ENCODE measurements around the gene SLC25A38. TPM values are rescaled to one million over a fixed set of nuclear protein-coding genes. Genes with fewer than 3 reads are reported as not detected.
"Not testable (repeated sequence)": the region's sequence is repeated elsewhere in the genome, so short reads cannot be mapped to it uniquely, and the experiment has no call there.

SLC25A38 gene
- total RNA-seq, 4 donors from 2014 or later = 20.3 to 45.7 (median 36.1) TPM

DNA sequence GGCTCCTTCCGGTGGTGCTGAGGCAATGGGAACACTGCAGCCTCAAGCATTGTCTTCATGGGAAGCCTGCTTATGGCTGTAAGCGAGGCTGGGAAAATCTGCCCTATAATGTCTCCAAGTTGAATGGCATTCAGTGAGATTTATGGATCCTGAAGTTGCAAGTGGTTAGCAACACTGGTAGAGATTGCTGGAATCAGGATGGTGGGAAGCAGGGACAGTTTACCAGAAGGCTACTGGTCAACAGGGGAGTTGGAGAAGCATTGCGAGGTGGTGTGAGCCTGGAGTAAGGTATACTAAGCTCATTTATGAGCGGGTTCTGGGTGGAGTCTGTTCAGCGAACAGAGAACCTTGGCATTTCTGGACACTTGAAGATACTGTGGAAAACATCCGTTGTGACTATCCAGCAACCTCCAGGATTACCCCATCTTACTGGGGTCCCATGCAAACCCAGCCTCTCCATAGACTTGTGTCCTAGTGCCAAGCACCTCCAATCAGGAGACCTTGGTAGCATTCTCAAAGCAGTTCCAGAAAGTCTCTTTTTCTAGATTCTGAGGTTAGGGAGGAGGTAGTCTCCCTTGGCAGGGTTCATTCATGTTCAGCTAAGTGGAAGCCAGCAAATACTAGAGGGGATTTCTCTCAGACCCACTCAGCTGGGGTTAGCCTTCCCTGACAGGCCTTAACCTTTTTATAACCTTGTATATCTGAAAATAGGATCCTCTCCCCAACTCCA, 30.7 kb downstream of the SLC25A38 start:
- peaks cover 44 to 60% (median 52%) of the 10 kb centered on the region in 4 donors for H3K36me3 ChIP-seq
- intact Hi-C loops (cut with DNase I) = no loop called here
- no peak for DNase-seq (ENCODE audit: extremely low spot score)
- H3K27me3 ChIP-seq = no peaks in the 10 kb centered on the region
- WGBS = 86% methylated on average over 6 of the region's 6 CpGs
- H3K4me3 ChIP-seq = no peak overlapping the region
- TF ChIP-seq POLR2A (IDR thresholded peaks at IDR 0.05; ENCODE audit: low read depth) (no peak), EP300 (IDR thresholded peaks at IDR 0.05) (no peak), POLR2AphosphoS5 (IDR thresholded peaks at IDR 0.05) (no peak)
- TF ChIP-seq, protein P1, sequence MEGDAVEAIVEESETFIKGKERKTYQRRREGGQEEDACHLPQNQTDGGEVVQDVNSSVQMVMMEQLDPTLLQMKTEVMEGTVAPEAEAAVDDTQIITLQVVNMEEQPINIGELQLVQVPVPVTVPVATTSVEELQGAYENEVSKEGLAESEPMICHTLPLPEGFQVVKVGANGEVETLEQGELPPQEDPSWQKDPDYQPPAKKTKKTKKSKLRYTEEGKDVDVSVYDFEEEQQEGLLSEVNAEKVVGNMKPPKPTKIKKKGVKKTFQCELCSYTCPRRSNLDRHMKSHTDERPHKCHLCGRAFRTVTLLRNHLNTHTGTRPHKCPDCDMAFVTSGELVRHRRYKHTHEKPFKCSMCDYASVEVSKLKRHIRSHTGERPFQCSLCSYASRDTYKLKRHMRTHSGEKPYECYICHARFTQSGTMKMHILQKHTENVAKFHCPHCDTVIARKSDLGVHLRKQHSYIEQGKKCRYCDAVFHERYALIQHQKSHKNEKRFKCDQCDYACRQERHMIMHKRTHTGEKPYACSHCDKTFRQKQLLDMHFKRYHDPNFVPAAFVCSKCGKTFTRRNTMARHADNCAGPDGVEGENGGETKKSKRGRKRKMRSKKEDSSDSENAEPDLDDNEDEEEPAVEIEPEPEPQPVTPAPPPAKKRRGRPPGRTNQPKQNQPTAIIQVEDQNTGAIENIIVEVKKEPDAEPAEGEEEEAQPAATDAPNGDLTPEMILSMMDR (IDR thresholded peaks at IDR 0.05) = no peak
- no peak overlapping the region for H3K27ac ChIP-seq (replicated peaks in 1 of 4)
- no peaks in the 10 kb centered on the region for H3K9me3 ChIP-seq
- peaks cover 9 to 18% (median 14%) of the 10 kb centered on the region in 4 donors for H3K4me1 ChIP-seq

DNA sequence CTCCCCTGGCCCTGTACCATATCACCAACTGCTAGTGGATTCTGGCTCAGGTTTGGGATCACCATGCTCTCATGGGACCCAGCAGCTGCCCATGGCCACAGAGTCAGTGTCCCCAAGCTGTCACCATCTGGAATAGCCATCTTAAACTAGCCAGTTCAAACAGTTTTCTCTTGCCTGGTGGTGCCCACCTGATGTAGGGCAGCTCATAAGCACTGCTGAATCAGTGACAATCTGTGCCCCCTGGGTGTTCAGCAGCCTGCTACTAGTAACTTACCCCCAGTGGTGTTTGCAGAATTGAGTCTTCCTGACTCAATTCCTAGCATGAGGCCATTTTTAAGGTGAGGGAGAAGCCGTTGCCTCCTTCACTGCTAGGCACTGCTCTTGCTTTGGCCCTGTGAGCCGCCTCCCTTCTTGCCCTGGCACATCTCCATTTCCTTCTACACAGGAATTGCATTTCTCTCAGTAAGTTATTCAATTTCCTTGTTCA, 31.3 kb downstream of the SLC25A38 start:
- intact Hi-C loops (cut with DNase I) = no loop called here
- DNase-seq (ENCODE audit: extremely low spot score) = no peak
- Histone ChIP-seq H3K4me1 (peaks cover 6 to 14% (median 10%) of the 10 kb centered on the region in 4 donors), H3K9me3 (no peaks in the 10 kb centered on the region), H3K27me3 (no peaks in the 10 kb centered on the region), H3K4me3 (no peak overlapping the region), H3K36me3 (peaks cover 41 to 55% (median 48%) of the 10 kb centered on the region in 4 donors), H3K27ac (replicated peaks in 1 of 4) (no peak overlapping the region)
- WGBS = 78% methylated on average over 2 of the region's 2 CpGs
- TF ChIP-seq POLR2A (IDR thresholded peaks at IDR 0.05; ENCODE audit: low read depth) (no peak), POLR2AphosphoS5 (IDR thresholded peaks at IDR 0.05) (no peak), EP300 (IDR thresholded peaks at IDR 0.05) (no peak)
- TF ChIP-seq, protein P1 (IDR thresholded peaks at IDR 0.05) = no peak

DNA sequence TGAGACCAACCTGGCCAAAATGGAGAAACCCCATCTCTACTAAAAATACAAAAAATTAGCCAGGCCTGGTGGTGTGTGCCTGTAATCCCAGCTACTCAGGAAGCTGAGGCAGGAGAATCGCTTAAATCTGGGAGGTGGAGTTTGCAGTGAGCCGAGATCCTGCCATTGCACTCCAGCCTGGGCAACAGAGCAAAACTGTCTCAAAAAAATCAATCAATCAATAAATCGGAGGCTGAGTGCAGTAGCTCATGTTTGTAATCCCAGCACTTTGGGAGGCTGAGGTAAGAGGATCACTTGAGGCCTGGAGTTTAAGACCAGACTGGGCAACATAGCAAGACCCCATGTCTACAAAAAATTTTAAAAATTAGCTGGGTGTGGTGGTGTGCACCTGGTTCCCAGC, 32.1 kb downstream of the SLC25A38 start:
- H3K36me3 ChIP-seq = peaks cover 34 to 47% (median 40%) of the 10 kb centered on the region in 4 donors
- H3K27me3 ChIP-seq; H3K4me1 ChIP-seq; DNase-seq (ENCODE audit: extremely low spot score); H3K9me3 ChIP-seq; intact Hi-C loops (cut with DNase I); H3K27ac ChIP-seq (replicated peaks in 1 of 4); H3K4me3 ChIP-seq: not testable (repeated sequence)
- WGBS = 92% methylated on average over 3 of the region's 3 CpGs

DNA sequence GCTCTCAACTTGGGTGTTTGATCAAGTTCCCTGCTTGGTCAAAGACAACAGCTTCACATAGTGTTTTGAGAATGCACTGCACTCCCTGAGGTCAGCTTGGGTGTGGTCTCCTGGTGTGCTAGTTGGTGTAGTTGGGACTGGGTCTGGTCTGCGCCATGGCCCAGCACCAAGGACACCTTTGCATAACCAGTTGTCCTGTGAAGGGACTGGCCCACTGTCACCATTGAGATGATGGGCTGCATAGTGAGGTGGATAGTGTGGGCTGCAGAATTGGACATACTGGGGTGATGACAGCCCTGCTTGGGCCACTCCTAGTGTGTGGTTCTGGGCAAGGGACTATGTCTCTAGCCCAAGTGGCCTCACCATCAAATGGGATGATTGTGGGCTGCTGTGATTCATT, 32.8 kb downstream of the SLC25A38 start:
- TF ChIP-seq EP300 (IDR thresholded peaks at IDR 0.05) (no peak), POLR2A (IDR thresholded peaks at IDR 0.05; ENCODE audit: low read depth) (no peak), POLR2AphosphoS5 (IDR thresholded peaks at IDR 0.05) (no peak)
- TF ChIP-seq, protein P1 (IDR thresholded peaks at IDR 0.05) = no peak
- 88% methylated on average over 1 of the region's 1 CpG for WGBS
- Histone ChIP-seq H3K9me3 (no peaks in the 10 kb centered on the region), H3K27me3 (no peaks in the 10 kb centered on the region), H3K4me1 (peaks cover 0 to 6% (median 1%) of the 10 kb centered on the region in 4 donors), H3K27ac (replicated peaks in 1 of 4) (no peak overlapping the region), H3K36me3 (peaks cover 28 to 40% (median 36%) of the 10 kb centered on the region in 4 donors), H3K4me3 (no peak overlapping the region)
- intact Hi-C loops (cut with DNase I) = no loop called here
- DNase-seq (ENCODE audit: extremely low spot score) = no peak

DNA sequence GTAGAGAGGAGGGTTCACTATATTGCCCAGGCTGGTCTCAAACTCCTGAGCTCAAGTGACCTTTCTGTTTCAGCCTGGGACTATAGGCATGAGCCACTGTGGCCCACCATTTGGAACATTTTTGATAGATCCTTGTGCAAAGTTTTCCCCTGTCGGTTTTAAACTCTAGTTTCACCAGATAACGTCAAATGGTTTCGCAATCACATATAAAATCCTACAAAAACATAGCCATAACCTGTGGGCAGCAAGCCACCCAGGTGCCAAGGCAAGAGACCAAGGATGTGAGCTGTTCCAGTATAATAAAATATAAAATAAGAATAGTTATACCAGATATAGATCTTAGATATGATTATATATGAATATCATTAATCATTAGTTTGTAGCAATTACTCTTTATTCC, 33.8 kb downstream of the SLC25A38 start:
- intact Hi-C loops (cut with DNase I); DNase-seq (ENCODE audit: extremely low spot score); H3K27ac ChIP-seq (replicated peaks in 1 of 4); H3K27me3 ChIP-seq; H3K4me1 ChIP-seq; H3K4me3 ChIP-seq; H3K9me3 ChIP-seq: not testable (repeated sequence)
- H3K36me3 ChIP-seq = peaks cover 18 to 30% (median 25%) of the 10 kb centered on the region in 4 donors
- WGBS = 69% methylated on average over 3 of the region's 3 CpGs

DNA sequence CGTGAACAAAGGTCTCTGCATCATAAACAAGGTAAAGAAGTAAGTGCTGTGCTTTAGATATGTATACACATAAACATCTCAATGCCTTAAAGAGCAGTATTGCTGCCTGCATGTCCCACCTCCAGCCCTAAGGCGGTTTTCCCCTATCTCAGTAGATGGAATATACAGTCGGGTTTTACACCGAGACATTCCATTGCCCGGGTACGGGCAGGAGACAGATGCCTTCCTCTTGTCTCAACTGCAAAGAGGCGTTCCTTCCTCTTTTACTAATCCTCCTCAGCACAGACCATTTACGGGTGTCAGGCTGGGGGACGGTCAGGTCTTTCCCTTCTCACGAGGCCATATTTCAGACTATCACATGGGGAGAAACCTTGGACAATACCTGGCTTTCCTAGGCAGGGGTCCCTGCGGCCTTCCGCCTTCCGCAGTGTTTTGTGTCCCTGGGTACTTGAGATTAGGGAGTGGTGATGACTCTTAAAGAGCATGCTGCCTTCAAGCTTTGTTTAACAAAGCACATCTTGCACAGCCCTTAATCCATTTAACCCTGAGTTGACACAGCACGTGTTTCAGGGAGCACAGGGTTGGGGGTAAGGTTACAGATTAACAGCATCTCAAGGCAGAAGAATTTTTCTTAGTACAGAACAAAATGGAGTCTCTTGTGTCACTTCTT, 35.5 kb downstream of the SLC25A38 start:
- H3K27me3 ChIP-seq; intact Hi-C loops (cut with DNase I); H3K4me3 ChIP-seq; H3K27ac ChIP-seq (replicated peaks in 1 of 4); DNase-seq (ENCODE audit: extremely low spot score); H3K9me3 ChIP-seq; H3K4me1 ChIP-seq: not testable (repeated sequence)
- H3K36me3 ChIP-seq = peaks cover under 1 to 13% (median 9%) of the 10 kb centered on the region in 4 donors
- WGBS = 57% methylated on average over 12 of the region's 14 CpGs

Measured in esophagus muscularis mucosa (tissue), 4 donors.